ENCODE measurements around the gene IRF5.
"Not testable (repeated sequence)": the region's sequence is repeated elsewhere in the genome, so short reads cannot be mapped to it uniquely, and the experiment has no call there.

Gene IRF5

GRCh38 chr7:128908750-128909624, 28.7 kb upstream of the IRF5 start:
- TF ChIP-seq SUZ12 (IDR thresholded peaks at IDR 0.05; ENCODE audit: extremely low read depth, insufficient read depth, insufficient read length) (no peak), YY1 (IDR thresholded peaks at IDR 0.05; ENCODE audit: insufficient read depth, insufficient read length) (no peak), ZNF274 (IDR thresholded peaks at IDR 0.05; ENCODE audit: low read depth, low read length) (no peak)
- Histone ChIP-seq H3K9ac (ENCODE audit: insufficient read length, low read depth) (peak overlapping the region; percentile 64), H3K4me1 (ENCODE audit: insufficient read depth, insufficient read length) (peaks cover 10% of the 10 kb centered on the region), H3K4me3 (ENCODE audit: insufficient read length, low read depth) (peak overlapping the region; percentile 68), H3K9me3 (ENCODE audit: insufficient read depth, low read length) (no peaks in the 10 kb centered on the region), H3K27me3 (ENCODE audit: insufficient read depth, insufficient read length) (no peaks in the 10 kb centered on the region), H3K36me3 (ENCODE audit: insufficient read depth, insufficient read length, low read length) (peaks cover 14% of the 10 kb centered on the region)
- no peak for DNase-seq (ENCODE audit: low read depth, low spot score)

DNA sequence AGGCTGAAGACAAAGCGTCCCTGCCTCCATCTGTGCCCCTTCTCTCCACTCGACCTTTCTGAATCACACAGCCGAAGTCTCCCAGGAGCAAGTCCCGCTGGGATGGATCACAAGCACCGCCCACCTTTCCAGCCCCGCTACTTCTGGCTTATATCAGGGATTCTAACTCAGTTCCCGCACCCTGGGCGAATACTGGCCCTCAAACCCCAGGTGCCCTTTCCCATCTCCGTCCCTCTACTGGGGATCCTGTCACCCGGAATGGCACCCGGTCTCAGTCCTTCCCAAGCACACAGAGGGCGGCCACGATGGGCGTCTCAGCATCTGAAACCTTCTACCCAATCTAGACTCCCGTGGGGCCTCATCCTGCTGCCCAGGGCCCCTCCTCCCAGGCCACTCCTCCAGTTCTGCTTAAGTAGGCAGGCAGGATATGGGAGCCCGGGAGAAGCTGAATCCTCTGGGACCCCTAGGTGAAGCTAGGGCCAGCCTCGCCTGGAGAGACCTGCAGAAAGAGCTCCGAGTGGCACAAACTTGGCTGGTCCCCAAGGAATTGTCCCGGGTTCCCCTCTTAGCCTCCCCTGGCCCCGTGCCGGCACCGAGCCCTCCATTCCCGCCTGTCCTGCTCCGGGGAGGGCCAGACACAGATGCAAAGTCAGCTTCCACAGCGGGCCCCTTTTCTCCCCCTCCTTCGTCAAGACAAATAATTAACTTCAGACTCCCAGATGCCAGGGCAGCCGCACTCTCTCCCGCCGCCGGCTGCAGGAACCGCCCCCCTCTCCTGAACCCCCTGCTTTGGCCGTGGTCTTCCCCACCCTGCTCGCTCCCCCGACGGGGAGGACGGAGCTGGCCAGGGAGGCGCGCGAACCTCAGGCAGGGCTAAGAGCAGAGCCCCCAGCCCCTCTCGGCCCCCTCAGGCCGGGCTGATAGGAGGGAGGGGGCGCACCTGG, 27.8 kb upstream of the IRF5 start:
- no peaks in the 10 kb centered on the region for H3K9me3 ChIP-seq (ENCODE audit: insufficient read depth, low read length)
- H3K9ac ChIP-seq (ENCODE audit: insufficient read length, low read depth): peak overlapping the region; percentile 85
- H3K36me3 ChIP-seq (ENCODE audit: insufficient read depth, insufficient read length, low read length): peaks cover 14% of the 10 kb centered on the region
- peak overlapping the region; percentile 68 for H3K4me3 ChIP-seq (ENCODE audit: insufficient read length, low read depth)
- TF ChIP-seq YY1 (IDR thresholded peaks at IDR 0.05; ENCODE audit: insufficient read depth, insufficient read length) (no peak), SUZ12 (IDR thresholded peaks at IDR 0.05; ENCODE audit: extremely low read depth, insufficient read depth, insufficient read length) (no peak), ZNF274 (IDR thresholded peaks at IDR 0.05; ENCODE audit: low read depth, low read length) (no peak)
- no peaks in the 10 kb centered on the region for H3K27me3 ChIP-seq (ENCODE audit: insufficient read depth, insufficient read length)
- peaks cover 8% of the 10 kb centered on the region for H3K4me1 ChIP-seq (ENCODE audit: insufficient read depth, insufficient read length)
- no peak for DNase-seq (ENCODE audit: low read depth, low spot score)

DNA sequence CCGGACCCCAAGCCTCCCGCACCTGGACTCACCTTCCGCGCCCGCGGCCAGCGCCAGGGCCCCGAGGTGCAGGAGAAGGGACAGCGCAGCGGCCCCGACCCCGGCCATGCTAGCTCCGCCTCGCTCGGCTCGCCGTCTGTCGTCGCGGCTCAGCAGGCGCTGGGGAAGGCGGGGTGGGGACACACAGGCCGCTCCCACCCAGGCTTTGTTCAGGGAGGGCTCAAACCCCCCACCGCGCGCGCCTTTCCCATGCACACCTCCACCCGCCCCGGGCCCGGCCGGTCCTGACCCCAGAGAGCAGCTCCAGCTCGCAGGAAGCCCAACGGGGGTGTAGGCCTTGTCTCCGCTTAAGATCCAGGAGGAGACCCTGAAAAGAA, 27.2 kb upstream of the IRF5 start, which contains the start of gene KCP:
Gene KCP, minus strand, starts transcription at position 141 of the 377 bp plus-strand sequence. Its CDS starts 33 bp downstream, at position 108.
- H3K27me3 ChIP-seq (ENCODE audit: insufficient read depth, insufficient read length): no peaks in the 10 kb centered on the region
- peak within 1 kb of the TSS; percentile 85 for H3K9ac ChIP-seq (ENCODE audit: insufficient read length, low read depth)
- peak within 1 kb of the TSS; percentile 68 for H3K4me3 ChIP-seq (ENCODE audit: insufficient read length, low read depth)
- TF ChIP-seq ZNF274 (IDR thresholded peaks at IDR 0.05; ENCODE audit: low read depth, low read length) (no peak), SUZ12 (IDR thresholded peaks at IDR 0.05; ENCODE audit: extremely low read depth, insufficient read depth, insufficient read length) (no peak), YY1 (IDR thresholded peaks at IDR 0.05; ENCODE audit: insufficient read depth, insufficient read length) (no peak)
- DNase-seq (ENCODE audit: low read depth, low spot score): no peak
- H3K9me3 ChIP-seq (ENCODE audit: insufficient read depth, low read length): no peaks in the 10 kb centered on the region
- H3K36me3 ChIP-seq (ENCODE audit: insufficient read depth, insufficient read length, low read length): peaks cover 14% of the 10 kb centered on the region
- peaks cover 8% of the 10 kb centered on the region for H3K4me1 ChIP-seq (ENCODE audit: insufficient read depth, insufficient read length)

DNA sequence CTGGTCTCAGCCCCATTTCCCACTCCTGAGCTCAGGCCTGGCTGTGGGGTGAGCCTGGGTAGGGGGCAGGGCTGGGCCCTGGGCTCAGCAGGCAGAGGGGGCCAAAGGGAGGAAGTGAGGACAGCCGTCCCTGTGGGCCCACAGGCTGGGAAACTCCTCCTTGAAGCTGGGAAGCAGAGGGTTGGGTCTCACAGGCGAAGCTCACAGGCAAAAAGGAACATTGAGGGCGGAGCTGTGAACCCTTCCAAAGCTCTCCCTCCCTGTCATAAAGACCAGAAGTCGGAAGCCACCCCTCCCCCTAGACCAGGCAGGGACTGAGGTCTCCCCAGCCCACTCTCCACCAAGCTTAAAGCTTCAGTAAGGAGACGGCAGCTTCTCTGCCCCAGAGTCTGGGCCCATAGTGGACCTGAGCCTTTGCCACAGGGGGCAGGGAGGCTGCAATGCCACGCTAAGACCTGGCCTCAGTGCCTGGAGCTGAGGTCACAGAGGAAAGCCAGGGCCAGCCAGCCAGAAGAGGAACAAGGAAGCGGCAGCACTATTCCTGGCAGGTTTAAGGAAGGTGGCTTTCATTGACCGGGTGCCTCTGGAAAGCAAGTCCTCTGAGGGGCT, 26.2 kb upstream of the IRF5 start:
- peak overlapping the region; percentile 85 for H3K9ac ChIP-seq (ENCODE audit: insufficient read length, low read depth)
- no peaks in the 10 kb centered on the region for H3K9me3 ChIP-seq (ENCODE audit: insufficient read depth, low read length)
- peaks cover 8% of the 10 kb centered on the region for H3K4me1 ChIP-seq (ENCODE audit: insufficient read depth, insufficient read length)
- DNase-seq (ENCODE audit: low read depth, low spot score): peak; percentile 58
- peak overlapping the region; percentile 19 for H3K4me3 ChIP-seq (ENCODE audit: insufficient read length, low read depth)
- peaks cover 7% of the 10 kb centered on the region for H3K36me3 ChIP-seq (ENCODE audit: insufficient read depth, insufficient read length, low read length)
- TF ChIP-seq ZNF274 (IDR thresholded peaks at IDR 0.05; ENCODE audit: low read depth, low read length) (no peak), YY1 (IDR thresholded peaks at IDR 0.05; ENCODE audit: insufficient read depth, insufficient read length) (no peak), SUZ12 (IDR thresholded peaks at IDR 0.05; ENCODE audit: extremely low read depth, insufficient read depth, insufficient read length) (no peak)
- no peaks in the 10 kb centered on the region for H3K27me3 ChIP-seq (ENCODE audit: insufficient read depth, insufficient read length)

- Histone ChIP-seq H3K4me1 (ENCODE audit: insufficient read depth, insufficient read length) (peaks cover 8% of the 10 kb centered on the region), H3K27me3 (ENCODE audit: insufficient read depth, insufficient read length) (no peaks in the 10 kb centered on the region), H3K4me3 (ENCODE audit: insufficient read length, low read depth) (no peak overlapping the region), H3K9ac (ENCODE audit: insufficient read length, low read depth) (peak overlapping the region; percentile 85), H3K36me3 (ENCODE audit: insufficient read depth, insufficient read length, low read length) (peaks cover 1% of the 10 kb centered on the region), H3K9me3 (ENCODE audit: insufficient read depth, low read length) (no peaks in the 10 kb centered on the region)
- no peak for DNase-seq (ENCODE audit: low read depth, low spot score)
- TF ChIP-seq SUZ12 (IDR thresholded peaks at IDR 0.05; ENCODE audit: extremely low read depth, insufficient read depth, insufficient read length) (no peak), YY1 (IDR thresholded peaks at IDR 0.05; ENCODE audit: insufficient read depth, insufficient read length) (no peak)
These were observed 25.4 kb upstream of the IRF5 start for GRCh38 chr7:128912281-128912680.

- H3K27me3 ChIP-seq (ENCODE audit: insufficient read depth, insufficient read length); DNase-seq (ENCODE audit: low read depth, low spot score); H3K9me3 ChIP-seq (ENCODE audit: insufficient read depth, low read length); H3K4me3 ChIP-seq (ENCODE audit: insufficient read length, low read depth); H3K9ac ChIP-seq (ENCODE audit: insufficient read length, low read depth); H3K36me3 ChIP-seq (ENCODE audit: insufficient read depth, insufficient read length, low read length); H3K4me1 ChIP-seq (ENCODE audit: insufficient read depth, insufficient read length): not testable (repeated sequence)
These were observed 24.8 kb upstream of the IRF5 start for GRCh38 chr7:128912709-128913495.

Data from NT2/D1 (cell line).